HL-60 (cell line): ENCODE measurements around the gene MICOS13.

Experiments used
- DNase-seq, 2 experiments: peaks; one replicate each; pipeline ENCODE4 v3.0.0-alpha.2; 2010 to 2020; ENCODE audit warnings: low read depth in 1 of 2, low spot score in 1 of 2
- H3K27ac ChIP-seq: fragments of 250-450 bp; sonication (Bioruptor Pico); replicated peaks from 2 replicates; pipeline ENCODE4 v1.5.1; 2020; ENCODE audit warnings: mild to moderate bottlenecking, moderate library complexity
- H3K27me3 ChIP-seq: fragments of 250-450 bp; sonication (Bioruptor Pico); 2 replicates; pipeline ENCODE4 v1.5.1; 2021; ENCODE audit warnings: mild to moderate bottlenecking, moderate library complexity; ENCODE audit not compliant: insufficient read depth, poor library complexity, severe bottlenecking
- H3K4me3 ChIP-seq: replicated peaks from 2 replicates; pipeline ENCODE4 v1.5.1; 2011; ENCODE audit warnings: mild to moderate bottlenecking, control low read depth, low read length; ENCODE audit not compliant: insufficient read depth
- CTCF ChIP-seq: IDR thresholded peaks from one replicate; pipeline ENCODE4 v1.5.1; 2011; ENCODE audit warnings: low read length, control low read depth, inconsistent platforms; ENCODE audit not compliant: insufficient read depth
- GABPA ChIP-seq: IDR thresholded peaks from 2 replicates; pipeline ENCODE4 v1.6.1; 2012; ENCODE audit warnings: low read depth
- POLR2AphosphoS5 ChIP-seq: IDR thresholded peaks from 2 replicates; pipeline ENCODE4 v1.6.1; 2012; ENCODE audit warnings: low read depth
- REST ChIP-seq: IDR thresholded peaks from 2 replicates; pipeline ENCODE4 v1.6.1; 2012; ENCODE audit warnings: low read depth; ENCODE audit not compliant: insufficient replicate concordance
- SPI1 ChIP-seq: IDR thresholded peaks from 2 replicates; pipeline ENCODE4 v1.6.1; 2012; ENCODE audit warnings: low read depth, mild to moderate bottlenecking, borderline replicate concordance

MICOS13 gene

GRCh38 chr19:5719274-5719960 lies 39.1 kb upstream of the MICOS13 start:
- Histone ChIP-seq H3K27me3 (no peaks in the 10 kb centered on the region), H3K27ac (peak overlapping the region; percentile 97), H3K4me3 (peak overlapping the region; percentile 92)
- TF ChIP-seq REST (no peak), CTCF (no peak), SPI1 (no peak), GABPA (no peak), POLR2AphosphoS5 (no peak)
- DNase-seq, result peak in 1 of 2 experiments; percentile 41

GRCh38 chr19:5718579-5719273 lies 38.4 kb upstream of the MICOS13 start:
- Histone ChIP-seq H3K27me3 (no peaks in the 10 kb centered on the region), H3K4me3 (peak overlapping the region; percentile 92), H3K27ac (peak overlapping the region; percentile 97)
- DNase-seq, result peak; percentile 81 to 84
- TF ChIP-seq POLR2AphosphoS5, result peak; percentile 56; the same call in 1 of the 2 replicates
- TF ChIP-seq REST, result no peak
- TF ChIP-seq SPI1, result peak; percentile 30; the same call in 1 of the 2 replicates
- no peak for TF ChIP-seq GABPA
- TF ChIP-seq CTCF, result no peak

GRCh38 chr19:5718037-5718578 lies 37.8 kb upstream of the MICOS13 start:
- no peak for DNase-seq
- Histone ChIP-seq H3K4me3 (peak overlapping the region; percentile 92), H3K27me3 (no peaks in the 10 kb centered on the region), H3K27ac (peak overlapping the region; percentile 97)
- TF ChIP-seq CTCF, result no peak
- TF ChIP-seq SPI1, result no peak
- TF ChIP-seq GABPA, result no peak
- no peak for TF ChIP-seq REST
- no peak for TF ChIP-seq POLR2AphosphoS5
